H9 (cell line): ENCODE data around the gene ATF6. TPM values are rescaled to one million over a fixed set of nuclear protein-coding genes. Genes with fewer than 3 reads are reported as not detected.

Experiments used
- DNase-seq: peaks from one replicate; pipeline ENCODE4 v3.0.0-alpha.2; 2017
- H2AFZ ChIP-seq: one replicate; pipeline ENCODE4 v1.6.1; 2013; ENCODE audit warnings: mild to moderate bottlenecking, low read length, control low read depth, moderate library complexity
- H2AK5ac ChIP-seq: 2 replicates; pipeline ENCODE4 v1.6.1; 2013; ENCODE audit warnings: low read length, control low read depth, mixed read lengths; ENCODE audit not compliant: insufficient read length
- H2BK120ac ChIP-seq: one replicate; pipeline ENCODE4 v1.6.1; 2013; ENCODE audit warnings: low read depth, mild to moderate bottlenecking, low read length, control low read depth, inconsistent platforms; ENCODE audit not compliant: poor library complexity, severe bottlenecking
- H2BK12ac ChIP-seq: 2 replicates; pipeline ENCODE4 v1.6.1; 2013; ENCODE audit warnings: low read length, control low read depth, mixed read lengths, low read depth; ENCODE audit not compliant: insufficient read length
- H2BK15ac ChIP-seq: 2 replicates; pipeline ENCODE4 v1.6.1; 2013; ENCODE audit warnings: low read depth, low read length, control low read depth
- H2BK20ac ChIP-seq: one replicate; pipeline ENCODE4 v1.6.1; 2013; ENCODE audit warnings: low read depth, mild to moderate bottlenecking, low read length, control low read depth, inconsistent platforms; ENCODE audit not compliant: poor library complexity, severe bottlenecking
- H2BK5ac ChIP-seq: 2 replicates; pipeline ENCODE4 v1.6.1; 2013; ENCODE audit warnings: low read length, control low read depth, mixed read lengths; ENCODE audit not compliant: insufficient read length
- H3K14ac ChIP-seq: 2 replicates; pipeline ENCODE4 v1.6.1; 2013; ENCODE audit warnings: low read length, control low read depth; ENCODE audit not compliant: insufficient read depth
- H3K18ac ChIP-seq: 2 replicates; pipeline ENCODE4 v1.6.1; 2013; ENCODE audit warnings: low read depth, mild to moderate bottlenecking, mixed read lengths, low read length, control low read depth; ENCODE audit not compliant: insufficient read length
- H3K23ac ChIP-seq: 2 replicates; pipeline ENCODE4 v1.6.1; 2013; ENCODE audit warnings: low read length, control low read depth, mixed read lengths, low read depth; ENCODE audit not compliant: insufficient read length
- H3K23me2 ChIP-seq: 2 replicates; pipeline ENCODE4 v1.6.1; 2013; ENCODE audit warnings: low read depth, mild to moderate bottlenecking, mixed read lengths, low read length, control low read depth; ENCODE audit not compliant: insufficient read length, poor library complexity, severe bottlenecking
- H3K27ac ChIP-seq: 2 replicates; pipeline ENCODE4 v1.5.1; 2013; ENCODE audit warnings: low read length, control low read depth, mixed read lengths, low read depth; ENCODE audit not compliant: insufficient read length
- H3K27me3 ChIP-seq: 2 replicates; pipeline ENCODE4 v1.6.1; 2013; ENCODE audit warnings: low read length, control low read depth, inconsistent platforms; ENCODE audit not compliant: insufficient read depth
- H3K4ac ChIP-seq: 2 replicates; pipeline ENCODE4 v1.6.1; 2013; ENCODE audit warnings: low read depth, mild to moderate bottlenecking, control low read depth, inconsistent platforms, low read length, moderate library complexity
- H3K4me1 ChIP-seq: 2 replicates; pipeline ENCODE4 v1.6.1; 2013; ENCODE audit warnings: low read length, control low read depth, inconsistent platforms; ENCODE audit not compliant: insufficient read depth
- H3K4me2 ChIP-seq: 2 replicates; pipeline ENCODE4 v1.6.1; 2013; ENCODE audit warnings: low read length, control low read depth, mixed read lengths; ENCODE audit not compliant: insufficient read length, insufficient read depth
- H3K56ac ChIP-seq: 2 replicates; pipeline ENCODE4 v1.6.1; 2013; ENCODE audit warnings: low read depth, mild to moderate bottlenecking, mixed read lengths, low read length, control low read depth; ENCODE audit not compliant: insufficient read length
- H3K79me1 ChIP-seq: 2 replicates; pipeline ENCODE4 v1.6.1; 2013; ENCODE audit warnings: low read depth, mild to moderate bottlenecking, moderate library complexity, low read length, control low read depth, inconsistent platforms; ENCODE audit not compliant: insufficient read depth, poor library complexity, severe bottlenecking
- H3K79me2 ChIP-seq: 2 replicates; pipeline ENCODE4 v1.6.1; 2013; ENCODE audit warnings: low read length, control low read depth, inconsistent platforms; ENCODE audit not compliant: insufficient read depth
- H3K9ac ChIP-seq: 2 replicates; pipeline ENCODE4 v1.6.1; 2013; ENCODE audit warnings: low read length, control low read depth, mixed read lengths; ENCODE audit not compliant: insufficient read length; ENCODE audit errors: extremely low read depth
- H3K9me3 ChIP-seq: one replicate; pipeline ENCODE4 v1.6.1; 2013; ENCODE audit warnings: low read depth, low read length, inconsistent platforms; ENCODE audit not compliant: control insufficient read depth
- H3T11ph ChIP-seq: one replicate; pipeline ENCODE4 v1.6.1; 2013; ENCODE audit warnings: mild to moderate bottlenecking, low read length, control low read depth, inconsistent platforms
- H4K20me1 ChIP-seq: one replicate; pipeline ENCODE4 v1.6.1; 2013; ENCODE audit not compliant: control insufficient read depth, insufficient read length, insufficient read depth
- H4K5ac ChIP-seq: 2 replicates; pipeline ENCODE4 v1.6.1; 2013; ENCODE audit warnings: low read depth, mild to moderate bottlenecking, mixed read lengths, low read length, control low read depth; ENCODE audit not compliant: insufficient read length
- H4K8ac ChIP-seq: replicated peaks from 2 replicates; pipeline ENCODE4 v1.6.1; 2013; ENCODE audit warnings: low read length, control low read depth, mixed read lengths, low read depth; ENCODE audit not compliant: insufficient read length
- H4K91ac ChIP-seq: 2 replicates; pipeline ENCODE4 v1.6.1; 2013; ENCODE audit warnings: low read depth, mild to moderate bottlenecking, moderate library complexity, mixed read lengths, low read length, control low read depth; ENCODE audit not compliant: insufficient read length
- H3K27ac Mint-ChIP-seq, 3 experiments: 2 replicates in 2 of 3; 3 replicates in 1 of 3; pipeline ENCODE4 v1.8.0; 2020 to 2021; ENCODE audit warnings: mixed read lengths in 3 of 3, mild to moderate bottlenecking in 1 of 3, moderate library complexity in 1 of 3
- H3K27me3 Mint-ChIP-seq: 2 replicates; pipeline ENCODE4 v1.8.0; 2021; ENCODE audit warnings: low read depth, mild to moderate bottlenecking, moderate library complexity, mixed read lengths
- H3K36me3 Mint-ChIP-seq, 3 experiments: 2 replicates in 2 of 3; 3 replicates in 1 of 3; pipeline ENCODE4 v1.8.0; 2020 to 2021; ENCODE audit warnings: low read depth in 3 of 3, mixed read lengths in 3 of 3; ENCODE audit not compliant: insufficient read depth in 1 of 3
- H3K4me1 Mint-ChIP-seq, 2 experiments: 2 replicates each; pipeline ENCODE4 v1.8.0; 2020; ENCODE audit warnings: mixed read lengths in 2 of 2
- H3K4me3 Mint-ChIP-seq, 2 experiments: 2 replicates in 1 of 2; 3 replicates in 1 of 2; pipeline ENCODE4 v1.8.0; 2020 to 2021; ENCODE audit warnings: mild to moderate bottlenecking in 2 of 2, mixed read lengths in 2 of 2, moderate library complexity in 1 of 2
- H3K9me3 Mint-ChIP-seq, 2 experiments: 2 replicates in 1 of 2; 3 replicates in 1 of 2; pipeline ENCODE4 v1.8.0; 2020; ENCODE audit warnings: mild to moderate bottlenecking in 2 of 2, mixed read lengths in 2 of 2, moderate library complexity in 1 of 2
- WGBS: extraction: QIAGEN DNeasy Blood & Tissue Kit; methylation state at CpG from one replicate; pipeline ENCODE4 v1.1.7; 2013; ENCODE audit warnings: missing lambda C conversion rate, low lambda C conversion rate, mixed read lengths; ENCODE audit not compliant: insufficient read length; ENCODE audit errors: extremely low coverage; 5-methylcytosine and 5-hydroxymethylcytosine counted together
- total RNA-seq: library from RNA; stranded (reverse); gene quantifications from 2 replicates; pipeline ENCODE4 v1.2.1, GENCODE V29; 2021
- TF ChIP-seq, protein P1 (sequence below): fragments of 200-600 bp; sonication (generic); conservative IDR thresholded peaks from 3 replicates; pipeline ENCODE4 v1.8.0; 2021; ENCODE audit warnings: antibody characterized with exemption, mild to moderate bottlenecking

Gene ATF6
- total RNA-seq, 1 experiment from 2014 or later: 11.2 TPM

DNA sequence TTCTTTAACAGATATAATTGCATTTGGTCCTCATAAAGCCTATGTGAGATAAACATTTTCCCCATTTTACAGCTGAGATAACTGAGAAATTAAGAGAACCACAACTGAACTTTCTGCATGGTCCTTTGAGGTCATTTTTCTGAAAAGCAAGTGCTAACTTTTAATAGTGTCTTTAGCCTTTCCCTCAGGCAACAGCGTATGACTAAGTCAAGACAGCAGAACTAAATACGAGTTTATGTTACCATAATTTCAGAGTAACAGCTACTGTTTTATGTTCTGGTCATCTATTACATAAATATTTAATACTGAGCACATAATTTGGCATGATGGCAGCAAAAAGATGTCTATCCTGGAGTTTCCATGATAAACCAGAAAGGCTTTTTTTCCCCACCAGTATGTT, 161.9 kb downstream of the ATF6 start:
- H4K91ac ChIP-seq: no peak overlapping the region
- no peak overlapping the region for H3K14ac ChIP-seq
- H3K27me3 Mint-ChIP-seq: no peaks in the 10 kb centered on the region
- no peak overlapping the region for H3K4me2 ChIP-seq
- H3K27ac ChIP-seq: no peak overlapping the region
- DNase-seq: no peak
- no peak overlapping the region for H2BK15ac ChIP-seq
- H2BK12ac ChIP-seq: no peak overlapping the region
- H3K56ac ChIP-seq: no peak overlapping the region
- no peaks in the 10 kb centered on the region for H3K4me1 ChIP-seq
- H3K23me2 ChIP-seq: no peaks in the 10 kb centered on the region
- H3K36me3 Mint-ChIP-seq: no peaks in the 10 kb centered on the region
- TF ChIP-seq, protein P1, sequence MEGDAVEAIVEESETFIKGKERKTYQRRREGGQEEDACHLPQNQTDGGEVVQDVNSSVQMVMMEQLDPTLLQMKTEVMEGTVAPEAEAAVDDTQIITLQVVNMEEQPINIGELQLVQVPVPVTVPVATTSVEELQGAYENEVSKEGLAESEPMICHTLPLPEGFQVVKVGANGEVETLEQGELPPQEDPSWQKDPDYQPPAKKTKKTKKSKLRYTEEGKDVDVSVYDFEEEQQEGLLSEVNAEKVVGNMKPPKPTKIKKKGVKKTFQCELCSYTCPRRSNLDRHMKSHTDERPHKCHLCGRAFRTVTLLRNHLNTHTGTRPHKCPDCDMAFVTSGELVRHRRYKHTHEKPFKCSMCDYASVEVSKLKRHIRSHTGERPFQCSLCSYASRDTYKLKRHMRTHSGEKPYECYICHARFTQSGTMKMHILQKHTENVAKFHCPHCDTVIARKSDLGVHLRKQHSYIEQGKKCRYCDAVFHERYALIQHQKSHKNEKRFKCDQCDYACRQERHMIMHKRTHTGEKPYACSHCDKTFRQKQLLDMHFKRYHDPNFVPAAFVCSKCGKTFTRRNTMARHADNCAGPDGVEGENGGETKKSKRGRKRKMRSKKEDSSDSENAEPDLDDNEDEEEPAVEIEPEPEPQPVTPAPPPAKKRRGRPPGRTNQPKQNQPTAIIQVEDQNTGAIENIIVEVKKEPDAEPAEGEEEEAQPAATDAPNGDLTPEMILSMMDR: no peak
- H3K79me2 ChIP-seq: no peaks in the 10 kb centered on the region
- no peaks in the 10 kb centered on the region for H3K79me1 ChIP-seq
- no peak overlapping the region for H3T11ph ChIP-seq
- no peak overlapping the region for H3K4me3 Mint-ChIP-seq
- no CpG with 5 or more reads among the region's 2 CpGs for WGBS
- no peaks in the 10 kb centered on the region for H3K27me3 ChIP-seq
- H2AFZ ChIP-seq: no peak overlapping the region
- H3K9me3 ChIP-seq: no peaks in the 10 kb centered on the region
- no peak overlapping the region for H2AK5ac ChIP-seq
- H4K5ac ChIP-seq: no peak overlapping the region
- H2BK20ac ChIP-seq: no peak overlapping the region
- H4K20me1 ChIP-seq: no peaks in the 10 kb centered on the region
- no peak overlapping the region for H3K9ac ChIP-seq
- no peaks in the 10 kb centered on the region for H3K4me1 Mint-ChIP-seq
- H3K23ac ChIP-seq: no peak overlapping the region
- no peak overlapping the region for H3K4ac ChIP-seq
- H3K9me3 Mint-ChIP-seq: no peaks in the 10 kb centered on the region
- no peak overlapping the region for H2BK120ac ChIP-seq
- no peak overlapping the region for H3K27ac Mint-ChIP-seq
- H3K18ac ChIP-seq: no peak overlapping the region
- H2BK5ac ChIP-seq: no peak overlapping the region
- no peak overlapping the region for H4K8ac ChIP-seq
